ENCODE measurements around the gene PAX5.

PAX5 gene

DNA sequence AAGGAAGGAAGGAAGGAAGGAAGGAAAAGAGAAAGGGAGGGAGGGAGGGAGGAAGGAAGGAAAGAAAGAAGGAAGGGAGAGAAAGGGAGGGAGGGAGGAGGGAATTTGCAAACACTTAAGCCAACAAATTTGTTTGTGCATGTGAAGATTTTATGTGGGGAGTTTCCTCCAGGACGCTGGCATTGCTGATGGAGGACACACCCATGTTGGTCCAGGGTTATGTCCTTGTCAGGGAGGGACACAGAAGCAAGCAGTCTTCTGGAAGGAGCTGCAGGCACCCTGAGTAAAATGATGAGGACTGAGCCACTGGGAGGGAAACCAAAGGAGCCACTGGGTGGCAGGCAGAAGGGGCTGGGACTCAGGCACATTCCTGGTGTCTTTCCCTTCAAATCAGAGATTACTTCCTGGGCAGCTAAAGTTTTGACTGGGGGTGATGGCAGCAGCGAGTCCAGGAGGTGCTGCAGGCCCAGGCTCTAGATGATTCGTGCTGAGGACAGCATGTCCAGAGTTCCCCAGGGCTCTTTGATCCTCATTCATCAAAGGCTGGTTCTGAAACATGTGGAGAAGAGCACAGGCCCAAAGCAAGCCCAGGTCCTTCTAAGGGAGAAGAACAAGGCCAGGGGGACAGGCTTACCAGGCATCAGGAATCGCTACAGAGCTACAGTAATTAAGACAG is 109.2 kb downstream of the PAX5 start:
- DNase-seq, result no peak

- no peak for DNase-seq
Measured at GRCh38 chr9:36924071-36924470, 110.0 kb downstream of the PAX5 start.

GRCh38 chr9:36923025-36923625 is 110.9 kb downstream of the PAX5 start:
- DNase-seq, result no peak

DNA sequence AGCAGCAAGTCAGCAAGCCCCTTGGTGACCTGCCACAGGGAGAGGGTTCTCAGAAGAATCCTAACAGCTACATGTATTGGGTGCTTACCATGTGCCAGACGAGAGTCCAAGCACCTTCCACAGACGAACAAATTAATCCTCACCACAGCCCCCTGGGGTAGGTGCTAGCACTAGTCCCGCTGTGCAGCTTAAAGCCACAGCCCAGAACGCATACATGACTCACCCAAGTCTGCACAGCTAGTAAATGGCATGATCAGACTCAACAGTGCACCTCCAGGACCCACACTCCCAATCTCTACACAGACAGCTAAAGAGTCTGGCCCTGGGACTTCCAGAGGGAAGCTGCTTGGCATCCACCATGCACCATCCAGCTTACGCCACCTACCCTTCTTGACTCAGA is 111.5 kb downstream of the PAX5 start:
- no peak for DNase-seq

- DNase-seq, result no peak
Measured at GRCh38 chr9:36914212-36914577, 119.9 kb downstream of the PAX5 start.

DNA sequence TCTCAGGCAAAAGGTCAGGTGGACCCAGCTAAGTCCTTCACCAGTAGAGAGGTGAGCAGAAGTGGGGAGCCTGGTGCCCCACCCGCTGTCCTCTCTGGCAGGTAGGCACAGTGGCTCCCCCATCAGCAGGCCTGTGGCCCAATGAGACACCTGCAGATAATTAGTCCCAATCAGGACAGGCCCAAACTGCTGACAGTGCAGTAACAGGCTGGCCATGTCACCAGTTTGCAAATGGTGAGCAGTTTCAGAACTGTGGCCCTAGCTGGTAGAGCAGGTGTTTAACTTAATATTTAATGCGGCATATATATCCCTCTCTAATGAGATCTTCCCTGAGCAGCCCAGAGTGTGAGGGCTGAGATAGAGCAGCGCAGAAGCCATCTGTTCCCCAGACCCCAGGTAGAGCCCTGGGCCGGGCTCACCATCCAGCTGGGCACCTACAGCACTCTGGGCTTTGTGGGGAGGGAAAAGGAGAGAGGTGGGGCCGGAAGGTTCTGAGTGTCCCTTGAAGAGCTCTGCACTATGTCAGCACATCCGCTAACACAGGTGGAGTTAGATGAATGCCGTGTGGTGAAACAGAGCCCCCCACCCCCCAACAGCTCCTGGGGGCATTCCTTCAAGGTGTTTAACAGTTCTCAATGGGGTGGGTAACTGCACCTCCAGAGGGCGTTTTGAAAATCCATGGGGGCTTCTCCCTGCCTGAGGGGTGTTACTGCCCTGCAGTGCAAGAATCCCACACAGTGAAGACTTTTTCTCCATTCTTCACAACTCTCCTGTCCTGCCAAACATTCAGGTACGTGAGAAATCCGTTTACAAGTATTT is 120.5 kb downstream of the PAX5 start:
- DNase-seq, result no peak

DNA sequence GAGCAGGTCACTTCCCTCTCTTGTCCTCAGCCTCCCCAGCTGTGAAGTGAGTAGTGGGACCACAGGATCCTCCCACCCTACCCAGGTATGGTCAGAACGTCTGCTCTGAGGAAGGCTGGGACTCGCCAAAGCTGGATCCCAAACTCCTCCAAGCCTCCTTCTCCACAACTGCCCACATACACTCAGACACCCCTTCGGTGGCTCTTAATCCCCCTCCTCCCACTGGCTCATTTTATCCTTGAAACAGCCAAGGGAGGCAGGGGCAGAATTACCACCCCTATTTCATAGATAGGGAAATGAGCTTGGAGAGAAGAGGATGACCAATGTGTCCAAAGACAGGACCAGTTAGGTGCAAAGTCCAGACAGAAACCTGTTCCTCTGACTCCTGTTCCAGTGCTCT is 121.4 kb downstream of the PAX5 start:
- DNase-seq, result no peak

DNA sequence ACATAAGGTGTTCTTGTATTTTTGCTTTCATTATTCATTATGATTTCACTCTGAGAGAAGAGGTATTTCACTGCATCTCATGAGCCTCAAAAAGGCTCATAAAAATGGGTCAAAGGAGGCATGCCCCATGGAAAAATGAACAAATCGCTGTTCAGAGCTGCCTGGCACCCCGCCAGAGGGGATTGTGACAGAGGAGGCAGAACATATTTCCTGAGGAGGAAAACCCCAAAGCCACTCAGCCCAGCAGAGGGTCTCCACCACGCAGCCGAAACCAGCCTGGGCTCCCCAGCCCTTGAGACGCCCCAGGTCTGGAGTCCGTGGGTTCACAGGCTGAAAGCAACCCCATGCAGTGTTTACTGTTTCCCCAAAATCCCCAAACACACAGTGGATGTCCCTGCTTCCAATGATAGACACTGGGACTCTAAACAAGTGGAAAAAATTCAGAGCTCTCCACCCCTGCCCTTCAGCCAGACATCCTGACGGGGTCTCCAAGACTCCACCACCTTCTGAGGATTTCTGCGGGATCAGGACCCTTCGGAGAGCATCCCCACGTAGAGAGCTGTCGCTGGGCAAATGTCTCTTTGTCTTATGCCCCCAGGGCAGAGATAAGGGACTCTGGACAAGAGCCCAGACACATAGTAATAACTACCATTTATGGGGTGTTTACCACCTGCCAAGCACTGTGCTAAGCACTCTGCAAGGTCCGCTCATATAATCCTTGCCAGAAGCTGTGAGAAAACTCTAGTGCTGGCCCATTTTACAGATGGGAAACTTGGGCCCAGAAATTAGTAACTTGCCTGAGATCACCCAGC is 122.3 kb downstream of the PAX5 start:
- DNase-seq, result no peak

- no peak for DNase-seq
Measured at GRCh38 chr9:36911037-36911436, 123.0 kb downstream of the PAX5 start.

- no peak for DNase-seq
Measured at GRCh38 chr9:36906492-36906891, 127.6 kb downstream of the PAX5 start.

- no peak for DNase-seq
Measured at GRCh38 chr9:36905101-36906066, 128.7 kb downstream of the PAX5 start.

DNA sequence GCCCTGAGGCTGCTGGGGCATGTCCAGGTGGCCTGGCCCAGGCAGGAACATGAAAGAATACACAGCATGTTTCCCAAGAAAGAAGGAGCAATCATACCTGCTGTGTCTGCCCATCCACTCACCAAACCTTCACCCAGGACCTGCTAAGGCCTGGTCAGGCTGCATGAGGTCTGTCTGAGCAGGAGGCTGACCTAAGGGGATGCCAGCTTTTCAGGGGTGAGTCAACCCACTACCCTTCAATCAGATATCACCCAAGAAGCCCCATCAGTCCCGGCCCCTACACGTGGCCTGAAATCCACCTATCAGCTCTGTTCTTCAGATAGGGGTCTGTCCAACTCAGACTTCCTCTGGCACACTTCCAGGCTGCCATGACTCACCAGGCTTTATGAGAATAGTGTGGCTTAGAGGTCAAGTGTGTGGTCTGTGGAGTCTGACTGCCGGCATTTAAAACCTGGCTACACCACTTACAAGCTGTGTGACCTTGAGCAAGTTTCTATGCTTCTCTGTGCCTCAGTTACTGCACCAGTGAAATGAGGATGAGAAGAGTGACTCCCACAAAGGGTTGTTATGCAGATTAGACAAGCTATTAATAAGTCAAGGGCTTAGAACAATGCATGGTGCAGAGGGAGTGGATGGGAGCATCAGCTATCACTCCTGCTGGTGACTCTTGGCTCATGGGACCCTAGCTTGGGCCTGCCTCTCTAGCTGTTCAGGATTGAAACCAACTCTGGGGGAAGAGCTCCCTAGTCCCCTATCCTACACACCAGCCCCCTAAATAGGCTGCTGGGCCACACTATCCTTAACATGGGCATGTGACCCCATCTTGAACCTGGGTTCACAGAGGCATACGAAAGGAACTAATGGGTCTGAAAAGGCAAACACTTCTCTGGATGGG is 130.3 kb downstream of the PAX5 start:
- DNase-seq, result no peak

DNA sequence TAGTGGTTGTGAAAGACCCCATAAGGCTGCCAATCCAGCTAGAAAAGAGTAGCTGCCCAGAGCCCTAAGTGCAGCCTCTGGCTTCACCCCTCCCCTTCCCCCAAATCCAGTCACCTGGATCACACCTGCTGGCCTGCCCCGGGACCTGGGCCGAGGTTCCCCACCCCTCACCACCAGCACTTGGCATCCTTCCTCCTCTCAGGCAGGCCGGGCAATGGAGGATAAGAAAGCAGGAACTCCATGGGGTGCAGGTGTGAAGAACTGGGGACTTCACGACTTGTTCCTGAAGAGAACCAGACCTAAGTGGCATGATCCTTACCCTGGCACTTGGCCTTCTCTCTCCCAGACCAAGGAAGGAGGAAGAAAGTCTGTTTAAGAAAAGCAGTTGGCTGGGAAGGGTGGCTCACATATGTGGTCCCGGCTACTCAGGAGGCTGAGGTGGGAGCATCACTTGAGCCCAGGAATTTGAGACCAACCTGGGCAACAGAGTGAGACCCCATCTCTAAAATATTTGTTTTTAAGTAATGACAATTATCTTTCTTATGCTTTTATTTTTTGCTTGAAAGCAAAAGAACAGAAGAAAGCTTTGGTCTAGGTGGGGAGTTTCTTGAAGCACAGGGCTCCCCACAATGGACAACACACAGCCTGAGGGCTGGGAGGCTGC is 131.1 kb downstream of the PAX5 start:
- no peak for DNase-seq

GRCh38 chr9:36902080-36902716 is 131.9 kb downstream of the PAX5 start:
- no peak for DNase-seq

GRCh38 chr9:36901528-36901927 is 132.5 kb downstream of the PAX5 start:
- no peak for DNase-seq

- no peak for DNase-seq
Measured at GRCh38 chr9:36900856-36901220, 133.2 kb downstream of the PAX5 start.

DNA sequence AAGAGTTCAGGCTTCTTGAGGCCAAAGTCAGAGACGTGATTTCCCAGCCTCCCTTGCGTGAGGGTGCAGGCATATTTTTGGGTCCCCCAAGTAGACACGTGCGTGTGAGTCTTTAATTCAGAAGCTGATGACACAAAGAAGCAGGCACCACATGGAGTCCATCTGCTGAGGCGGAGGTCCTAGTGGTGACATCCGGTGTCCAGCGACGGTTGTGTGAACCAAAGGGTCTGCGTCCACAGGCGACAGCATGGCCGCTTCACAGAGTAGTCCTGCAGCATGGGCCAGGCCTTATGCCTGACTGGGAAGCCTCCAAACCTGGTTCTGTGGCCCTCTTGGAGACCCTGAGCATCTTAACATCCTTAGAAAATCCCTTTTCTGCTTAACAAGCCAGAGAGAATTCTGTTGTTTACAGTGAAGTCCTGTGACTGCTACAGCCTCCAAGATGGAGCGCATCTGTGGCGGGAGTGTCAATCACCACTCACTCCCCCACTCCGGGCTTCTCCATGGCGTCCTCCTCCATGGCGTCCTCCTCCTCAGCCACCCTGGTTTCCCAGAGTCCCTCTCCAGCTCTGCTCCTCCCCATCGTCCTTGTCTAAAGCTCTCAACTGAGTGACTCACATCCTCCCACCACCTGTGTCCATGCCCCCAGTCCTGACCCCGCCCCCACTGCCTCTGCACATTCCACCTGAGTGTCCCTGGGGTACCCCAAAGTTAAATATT is 133.8 kb downstream of the PAX5 start:
- DNase-seq, result no peak

GRCh38 chr9:36899406-36899805 is 134.7 kb downstream of the PAX5 start:
- no peak for DNase-seq

GRCh38 chr9:36898431-36899020 is 135.5 kb downstream of the PAX5 start:
- no peak for DNase-seq
